ENCODE measurements around the gene NOP9.

DNA sequence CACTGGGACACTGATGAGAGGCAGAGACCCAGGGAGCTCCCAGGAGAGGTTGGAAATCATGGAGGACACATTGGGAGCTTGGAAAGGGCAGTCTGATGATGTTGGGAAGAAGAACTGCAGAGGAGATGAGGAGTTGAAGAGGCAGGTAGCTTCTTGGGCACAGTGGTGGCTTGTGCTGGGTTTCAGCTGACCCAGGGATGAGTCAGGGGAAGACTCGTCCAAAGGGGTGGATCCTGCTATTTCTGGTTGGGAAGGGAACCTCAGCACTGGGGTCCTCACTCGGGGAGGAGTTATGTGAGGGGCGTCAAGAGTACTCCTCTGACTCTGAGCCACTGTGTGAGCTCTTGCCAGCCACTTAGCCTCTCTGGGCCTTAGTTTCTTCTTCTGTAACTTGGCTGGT, 23.7 kb downstream of the NOP9 start:
- TF ChIP-seq YY1 (IDR thresholded peaks at IDR 0.05; ENCODE audit: insufficient read depth, insufficient read length) (no peak), ZNF274 (IDR thresholded peaks at IDR 0.05; ENCODE audit: low read depth, low read length) (no peak), SUZ12 (IDR thresholded peaks at IDR 0.05; ENCODE audit: extremely low read depth, insufficient read depth, insufficient read length) (no peak)

All from NT2/D1 (cell line).